Peyer's patch (tissue), 4 donors: Measurements from ENCODE around the gene CCL25. TPM values are rescaled to one million over a fixed set of nuclear protein-coding genes. Genes with fewer than 3 reads are reported as not detected.
A peak's percentile ranks its signal among the peaks of the same experiment; 100 is the strongest.

Source experiments
- DNase-seq, 3 donors: peaks; one replicate each; pipeline ENCODE4 v3.0.0-alpha.2; 2017 to 2019
- H3K27ac ChIP-seq, 4 donors: fragments of 200-600 bp; sonication (generic); one replicate each; pipeline ENCODE4 v1.5.1; 2016 to 2019
- H3K27me3 ChIP-seq, 2 donors: fragments of 200-600 bp; sonication (generic); one replicate each; pipeline ENCODE4 v1.5.1; 2019
- H3K36me3 ChIP-seq, 3 donors: fragments of 200-600 bp; sonication (generic); one replicate each; pipeline ENCODE4 v1.5.1; 2016 to 2019
- H3K4me1 ChIP-seq, 4 donors: fragments of 200-600 bp; sonication (generic); one replicate each; pipeline ENCODE4 v1.5.1; 2016 to 2019
- H3K4me3 ChIP-seq, 4 donors: fragments of 200-600 bp; sonication (generic); 1 replicate in 3 of 4; 2 replicates in 1 of 4; pipeline ENCODE4 v1.5.1; 2016 to 2019; ENCODE audit warnings: mild to moderate bottlenecking in 1 of 4
- H3K9me3 ChIP-seq, 4 donors: fragments of 200-600 bp; sonication (generic); one replicate each; pipeline ENCODE4 v1.5.1; 2016 to 2019; ENCODE audit warnings: mild to moderate bottlenecking in 1 of 4
- POLR2A ChIP-seq, 2 donors: fragments of 450-650 bp; IDR thresholded peaks; one replicate each; pipeline ENCODE4 v1.5.1; 2017; ENCODE audit warnings: antibody characterized with exemption in 2 of 2, mild to moderate bottlenecking in 2 of 2, moderate library complexity in 2 of 2
- total RNA-seq, 4 donors: library from RNA; depleted of rRNA; stranded (reverse); fragments of >200 nt; gene quantifications; one replicate each; pipeline ENCODE4 v1.1.0, GENCODE V29; 2016
- TF ChIP-seq, protein P1 (sequence below), 6 experiments: fragments of 450-650 bp in 4 of 6; fragments of 200-600 bp in 2 of 6; sonication (generic) in 1 of 6; IDR thresholded peaks; one replicate each; pipeline ENCODE4 v1.5.1; 2017 to 2019; ENCODE audit warnings: antibody characterized with exemption in 6 of 6, mild to moderate bottlenecking in 3 of 6, moderate library complexity in 1 of 6

Gene CCL25, protein sequence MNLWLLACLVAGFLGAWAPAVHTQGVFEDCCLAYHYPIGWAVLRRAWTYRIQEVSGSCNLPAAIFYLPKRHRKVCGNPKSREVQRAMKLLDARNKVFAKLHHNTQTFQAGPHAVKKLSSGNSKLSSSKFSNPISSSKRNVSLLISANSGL
- 100 to 1,000 TPM in 2 of 4 donors, 10 to 100 TPM in 1, 1 to 10 TPM in 1; 5.8 to 286 (median 121) TPM for total RNA-seq

DNA sequence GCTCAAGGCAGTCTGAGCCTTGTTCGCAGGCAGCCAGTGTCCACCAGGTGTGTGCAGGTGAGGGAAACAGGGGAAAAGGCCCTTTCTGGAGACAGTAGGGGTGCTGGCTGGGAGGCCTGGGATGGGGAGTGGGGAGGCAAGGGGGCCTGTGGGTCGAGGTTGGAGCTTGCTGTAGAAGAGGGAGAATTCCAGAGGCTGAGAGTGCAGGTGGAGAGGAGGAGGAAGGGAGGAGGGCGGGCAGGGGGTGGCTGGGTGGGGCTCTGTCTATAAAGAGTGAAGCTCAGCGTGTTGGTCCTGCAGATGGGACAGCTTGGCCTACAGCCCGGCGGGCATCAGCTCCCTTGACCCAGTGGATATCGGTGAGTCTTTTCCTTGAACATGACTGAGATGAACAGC is at the start of gene CCL25:
Gene CCL25 (plus strand): TSS at position 297 of the 396 bp plus-strand sequence. CDS start 290 bp downstream, outside the sequence.
- Histone ChIP-seq H3K9me3 (no peaks in the 10 kb centered on the region), H3K4me1 (peaks cover 0 to 19% (median 5%) of the 10 kb centered on the region in 4 donors), H3K27ac (peak within 1 kb of the TSS in 3 of 4 donors; percentile 64 to 79 (median 78)), H3K36me3 (no peaks in the 10 kb centered on the region), H3K4me3 (peak within 1 kb of the TSS in 3 of 4 donors; percentile 8 to 47 (median 24)), H3K27me3 (no peaks in the 10 kb centered on the region)
- DNase-seq: no peak
- TF ChIP-seq POLR2A (IDR thresholded peaks at IDR 0.05): no peak
- TF ChIP-seq, protein P1, sequence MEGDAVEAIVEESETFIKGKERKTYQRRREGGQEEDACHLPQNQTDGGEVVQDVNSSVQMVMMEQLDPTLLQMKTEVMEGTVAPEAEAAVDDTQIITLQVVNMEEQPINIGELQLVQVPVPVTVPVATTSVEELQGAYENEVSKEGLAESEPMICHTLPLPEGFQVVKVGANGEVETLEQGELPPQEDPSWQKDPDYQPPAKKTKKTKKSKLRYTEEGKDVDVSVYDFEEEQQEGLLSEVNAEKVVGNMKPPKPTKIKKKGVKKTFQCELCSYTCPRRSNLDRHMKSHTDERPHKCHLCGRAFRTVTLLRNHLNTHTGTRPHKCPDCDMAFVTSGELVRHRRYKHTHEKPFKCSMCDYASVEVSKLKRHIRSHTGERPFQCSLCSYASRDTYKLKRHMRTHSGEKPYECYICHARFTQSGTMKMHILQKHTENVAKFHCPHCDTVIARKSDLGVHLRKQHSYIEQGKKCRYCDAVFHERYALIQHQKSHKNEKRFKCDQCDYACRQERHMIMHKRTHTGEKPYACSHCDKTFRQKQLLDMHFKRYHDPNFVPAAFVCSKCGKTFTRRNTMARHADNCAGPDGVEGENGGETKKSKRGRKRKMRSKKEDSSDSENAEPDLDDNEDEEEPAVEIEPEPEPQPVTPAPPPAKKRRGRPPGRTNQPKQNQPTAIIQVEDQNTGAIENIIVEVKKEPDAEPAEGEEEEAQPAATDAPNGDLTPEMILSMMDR (IDR thresholded peaks at IDR 0.05): no peak

DNA sequence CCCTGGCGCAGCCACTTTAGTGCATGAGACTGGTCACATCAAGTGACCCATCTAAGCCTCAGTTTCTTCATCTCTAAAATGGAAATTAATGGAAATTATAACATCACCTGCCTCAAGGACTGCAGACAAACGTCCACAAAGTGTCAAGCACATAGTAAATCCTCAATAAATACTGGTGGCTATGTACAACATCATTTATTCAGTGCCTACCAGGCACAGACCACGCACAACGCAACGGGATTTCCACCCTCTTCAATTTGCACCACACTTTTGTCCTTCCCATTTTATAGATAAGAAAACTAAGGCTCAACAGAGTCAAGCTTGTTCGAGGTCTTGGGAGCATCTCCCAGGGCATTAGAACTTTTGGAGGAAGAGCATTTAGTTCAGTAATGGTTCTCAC is 48.6 kb upstream of the CCL25 start:
- Histone ChIP-seq H3K9me3 (no peaks in the 10 kb centered on the region), H3K27ac (peak overlapping the region in 1 of 4 donors; percentile 84), H3K4me1 (peaks cover 0 to 38% (median 22%) of the 10 kb centered on the region in 4 donors), H3K27me3 (no peaks in the 10 kb centered on the region), H3K36me3 (peaks cover 0 to 6% (median 0%) of the 10 kb centered on the region in 3 donors), H3K4me3 (peak overlapping the region; percentile 52 to 97 (median 82))
- no peak for DNase-seq
- TF ChIP-seq, protein P1 (IDR thresholded peaks at IDR 0.05): no peak

DNA sequence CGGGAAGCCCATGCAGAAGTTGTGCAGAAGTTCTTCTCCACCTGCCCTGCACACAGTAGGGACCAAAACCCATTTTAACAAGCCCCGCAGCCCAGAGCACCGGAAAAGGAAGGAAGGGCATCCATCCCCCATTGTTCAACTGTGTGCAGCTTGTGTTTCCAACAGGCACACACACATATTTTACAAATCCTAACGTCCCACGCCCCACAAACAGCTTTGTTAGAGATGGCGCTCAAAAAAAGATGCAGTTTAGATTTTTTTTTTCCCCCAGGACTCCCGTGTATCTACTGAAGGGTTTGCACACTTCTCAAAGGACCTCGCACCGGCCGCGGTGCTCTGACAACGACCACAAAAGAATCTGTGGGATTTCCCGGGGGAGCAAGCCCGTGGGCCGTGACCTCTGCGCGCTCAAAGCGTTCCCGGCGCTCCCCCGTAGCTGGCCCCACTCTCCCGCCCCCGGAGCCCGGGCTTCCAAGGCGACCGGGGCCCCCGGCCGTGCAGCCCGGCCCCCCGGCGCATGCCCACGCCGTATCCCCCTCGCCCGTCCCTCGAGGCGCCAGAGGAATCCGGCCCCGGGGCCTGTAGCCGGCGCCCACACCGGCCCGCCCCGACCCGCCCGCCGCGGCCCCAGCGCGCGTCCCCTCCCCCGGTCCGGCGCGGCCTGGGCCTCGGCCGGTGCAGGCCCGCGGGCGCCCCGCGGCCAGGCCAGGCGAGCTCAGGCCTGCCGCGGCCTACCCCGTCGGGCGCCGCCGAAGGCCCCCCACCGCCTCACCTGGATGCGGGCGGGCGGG is 47.6 kb upstream of the CCL25 start:
- Histone ChIP-seq H3K4me3 (peak overlapping the region; percentile 52 to 97 (median 82)), H3K36me3 (no peaks in the 10 kb centered on the region), H3K27ac (peak overlapping the region; percentile 64 to 87 (median 76)), H3K4me1 (peaks cover 0 to 38% (median 22%) of the 10 kb centered on the region in 4 donors), H3K9me3 (no peaks in the 10 kb centered on the region), H3K27me3 (no peaks in the 10 kb centered on the region)
- peak in 1 of 3 donors; percentile 18 for DNase-seq
- TF ChIP-seq POLR2A (IDR thresholded peaks at IDR 0.05): no peak
- TF ChIP-seq, protein P1 (IDR thresholded peaks at IDR 0.05): no peak

DNA sequence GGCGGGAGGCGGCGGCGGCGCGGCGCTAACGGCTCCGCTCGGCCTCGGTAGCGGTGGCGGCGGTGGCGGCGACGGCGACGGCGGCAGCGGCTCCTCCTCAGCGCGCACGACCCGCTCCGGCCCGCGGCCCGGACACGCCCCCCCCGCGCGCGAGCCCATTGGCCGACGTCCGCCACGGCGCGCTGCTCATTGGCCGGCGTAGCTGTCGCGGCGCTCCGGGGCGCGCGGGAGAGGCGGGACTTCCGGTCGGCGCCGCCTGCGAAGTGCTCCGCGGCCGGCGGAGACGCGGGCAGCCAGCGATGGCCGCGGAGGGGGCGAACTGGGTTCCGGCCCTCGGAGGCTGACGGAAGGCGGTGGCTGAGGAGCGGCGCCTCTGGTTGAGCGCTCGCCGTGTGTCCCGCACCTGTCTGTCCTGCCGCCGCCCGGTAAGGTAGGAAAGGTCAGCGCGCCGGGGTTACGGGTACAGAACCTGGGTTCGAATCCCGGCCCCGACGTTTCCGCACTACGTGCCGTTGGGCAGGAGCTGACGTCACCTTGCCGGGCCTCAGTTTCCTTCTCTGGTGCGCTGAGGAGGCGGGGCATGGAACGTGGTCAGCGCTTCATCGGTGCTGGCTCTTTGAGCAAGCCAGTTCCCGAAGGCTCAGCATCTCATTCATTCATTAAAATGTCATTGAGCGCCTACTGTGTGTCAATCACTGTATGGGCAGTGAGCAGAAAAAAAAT is 46.9 kb upstream of the CCL25 start, which contains the start of gene ELAVL1:
Gene ELAVL1 (minus strand): TSS at position 108 of the 723 bp plus-strand sequence. CDS start 13,826 bp downstream, outside the sequence.
- H3K27me3 ChIP-seq: no peaks in the 10 kb centered on the region
- peaks cover 0 to 35% (median 20%) of the 10 kb centered on the region in 4 donors for H3K4me1 ChIP-seq
- peak within 1 kb of the TSS; percentile 52 to 97 (median 82) for H3K4me3 ChIP-seq
- peak within 1 kb of the TSS; percentile 67 to 87 (median 84) for H3K27ac ChIP-seq
- no peaks in the 10 kb centered on the region for H3K36me3 ChIP-seq
- no peaks in the 10 kb centered on the region for H3K9me3 ChIP-seq
- DNase-seq: peak; percentile 85 to 95 (median 95)
- TF ChIP-seq, protein P1 (IDR thresholded peaks at IDR 0.05): no peak
- TF ChIP-seq POLR2A (IDR thresholded peaks at IDR 0.05): peak; percentile 47 to 59

DNA sequence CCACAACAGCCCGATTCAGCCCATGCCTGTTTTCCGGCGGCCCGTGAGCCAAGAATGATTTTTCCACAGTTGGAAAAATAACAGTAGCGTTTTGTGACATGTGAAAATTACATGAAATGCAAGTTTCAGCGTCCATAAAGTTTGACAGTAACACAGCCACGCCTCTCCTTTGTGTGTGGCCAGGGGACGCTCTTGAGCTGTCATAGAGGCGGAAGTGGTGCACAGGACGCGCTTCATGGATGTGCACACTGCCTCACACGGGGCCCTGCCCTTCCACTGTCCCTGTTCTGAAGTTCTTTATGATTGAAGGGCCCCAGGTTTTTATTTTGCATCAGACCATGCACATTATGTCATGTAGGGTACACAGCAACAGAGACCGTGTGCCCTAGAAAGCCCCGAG is 34.8 kb upstream of the CCL25 start:
- TF ChIP-seq, protein P1 (IDR thresholded peaks at IDR 0.05): peak in 4 of 6 experiments; percentile 49 to 83 (median 80)
- TF ChIP-seq POLR2A (IDR thresholded peaks at IDR 0.05): no peak
- Histone ChIP-seq H3K27ac (no peak overlapping the region), H3K36me3 (no peaks in the 10 kb centered on the region), H3K27me3 (no peaks in the 10 kb centered on the region), H3K9me3 (no peaks in the 10 kb centered on the region), H3K4me3 (no peak overlapping the region), H3K4me1 (no peaks in the 10 kb centered on the region)
- DNase-seq: peak; percentile 56 to 84 (median 78)
